Esophagus squamous epithelium (tissue), 5 donors: ENCODE results near the gene BAZ2B. TPM values are rescaled to one million over a fixed set of nuclear protein-coding genes. Genes with fewer than 3 reads are reported as not detected.

Source experiments
- DNase-seq: peaks from one replicate; lab custom pipeline; 2025; lab: John Stamatoyannopoulos, UW
- H3K27ac ChIP-seq, 4 donors: fragments of 200-600 bp; sonication (generic); one replicate each; pipeline ENCODE4 v1.5.1; 2016 to 2019; ENCODE audit warnings: mild to moderate bottlenecking in 1 of 4
- H3K27me3 ChIP-seq, 4 donors: fragments of 200-600 bp; sonication (generic); 1 replicate in 3 of 4; 2 replicates in 1 of 4; pipeline versions ENCODE4 v1.5.1 to v1.6.0; 2017 to 2021; ENCODE audit warnings: antibody characterized with exemption in 1 of 4
- H3K36me3 ChIP-seq, 3 donors: fragments of 200-600 bp; sonication (generic); one replicate each; pipeline ENCODE4 v1.5.1; 2016 to 2019
- H3K4me1 ChIP-seq, 3 donors: fragments of 200-600 bp; sonication (generic); one replicate each; pipeline ENCODE4 v1.5.1; 2017 to 2019
- H3K4me3 ChIP-seq, 4 donors: fragments of 200-600 bp; sonication (generic); 1 replicate in 3 of 4; 2 replicates in 1 of 4; pipeline ENCODE4 v1.5.1; 2016 to 2019; ENCODE audit warnings: mild to moderate bottlenecking in 2 of 4, moderate library complexity in 1 of 4
- H3K9me3 ChIP-seq, 3 donors: fragments of 200-600 bp; sonication (generic); one replicate each; pipeline ENCODE4 v1.5.1; 2016 to 2019
- CTCF ChIP-seq, 6 experiments: fragments of 450-650 bp in 4 of 6; fragments of 200-600 bp in 2 of 6; sonication (generic) in 2 of 6; IDR thresholded peaks; one replicate each; pipeline ENCODE4 v1.5.1; 2016 to 2019; ENCODE audit warnings: antibody characterized with exemption in 6 of 6, mild to moderate bottlenecking in 4 of 6, moderate library complexity in 4 of 6
- POLR2A ChIP-seq, 4 donors: fragments of 450-650 bp; IDR thresholded peaks; one replicate each; pipeline ENCODE4 v1.6.1; 2017; ENCODE audit warnings: antibody characterized with exemption in 4 of 4, mild to moderate bottlenecking in 4 of 4, moderate library complexity in 3 of 4
- WGBS, 2 donors: methylation state at CpG; one replicate each; pipeline ENCODE4 v1.1.5; 2018; 5-methylcytosine and 5-hydroxymethylcytosine counted together
- intact Hi-C: fragments of 100-400 bp; cut with DNase I; formaldehyde crosslinking; loops from one replicate; pipeline ENCODE4 v1.15.0; 2022
- total RNA-seq, 4 donors: library from RNA; depleted of rRNA; stranded (reverse); fragments of >200 nt; gene quantifications; one replicate each; pipeline ENCODE4 v1.1.0, GENCODE V29; 2016
- donor health status: DM: yes; HTN: yes; CAD: no.

BAZ2B gene
- total RNA-seq, 4 donors from 2014 or later, result 41.6 to 94.6 (median 54.1) TPM

DNA sequence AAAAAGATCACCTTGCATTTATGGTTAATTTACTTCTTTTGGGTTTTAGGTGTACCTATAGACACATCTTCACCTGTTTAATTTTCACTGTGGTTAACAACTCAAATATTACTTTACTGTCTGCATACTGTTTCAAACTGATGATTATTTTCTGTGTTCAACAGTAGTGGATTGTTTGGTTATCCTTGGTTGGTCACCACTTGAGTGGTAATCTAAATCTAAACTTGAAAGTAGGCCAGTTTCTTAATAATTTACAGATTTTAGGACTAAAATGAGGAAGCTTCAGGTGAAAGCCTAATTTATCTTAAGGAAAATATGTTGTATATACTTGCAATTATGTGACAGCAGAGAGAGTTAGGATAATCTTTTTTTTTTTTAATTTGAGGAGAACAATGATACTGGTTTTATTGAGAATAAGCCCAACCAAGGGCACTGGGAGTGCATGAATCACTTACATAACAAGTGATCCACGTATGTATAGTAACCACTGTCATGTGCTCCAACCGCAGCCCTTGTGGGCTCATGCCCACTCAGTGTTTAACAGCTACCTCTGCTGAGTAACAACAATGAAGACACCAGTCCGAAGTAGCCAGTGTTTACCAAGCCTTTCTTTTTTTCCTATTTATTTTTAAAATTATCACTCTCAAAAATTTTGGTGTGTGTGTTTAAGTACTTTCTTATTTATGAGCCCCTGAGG, 298.8 kb downstream of the BAZ2B start:
- intact Hi-C loops, result no loop called here
- no peak overlapping the region for H3K27ac ChIP-seq
- peaks cover 0 to 75% (median 0%) of the 10 kb centered on the region in 3 donors for H3K36me3 ChIP-seq
- TF ChIP-seq POLR2A (IDR thresholded peaks at IDR 0.05), result no peak
- TF ChIP-seq CTCF (IDR thresholded peaks at IDR 0.05), result no peak
- no peak overlapping the region for H3K4me3 ChIP-seq
- 81 to 83% methylated on average over 3 of the region's 3 CpGs for WGBS, 2 donors
- no peak for DNase-seq
- H3K4me1 ChIP-seq, result no peaks in the 10 kb centered on the region
- H3K27me3 ChIP-seq, result no peaks in the 10 kb centered on the region
- no peaks in the 10 kb centered on the region for H3K9me3 ChIP-seq

- no peaks in the 10 kb centered on the region for H3K9me3 ChIP-seq
- no peak overlapping the region for H3K27ac ChIP-seq
- TF ChIP-seq CTCF (IDR thresholded peaks at IDR 0.05) (no peak), POLR2A (IDR thresholded peaks at IDR 0.05) (no peak)
- no peak for DNase-seq
- intact Hi-C loops, result no loop called here
- no peaks in the 10 kb centered on the region for H3K27me3 ChIP-seq
- no peak overlapping the region for H3K4me3 ChIP-seq
- H3K4me1 ChIP-seq, result no peaks in the 10 kb centered on the region
- H3K36me3 ChIP-seq, result no peaks in the 10 kb centered on the region
Measured at GRCh38 chr2:159307942-159308341, 308.4 kb downstream of the BAZ2B start.

GRCh38 chr2:159300586-159300985, 315.8 kb downstream of the BAZ2B start:
- no peaks in the 10 kb centered on the region for H3K27me3 ChIP-seq

GRCh38 chr2:159298967-159299366, 317.4 kb downstream of the BAZ2B start:
- H3K27me3 ChIP-seq, result no peaks in the 10 kb centered on the region
- no peak for DNase-seq
- H3K36me3 ChIP-seq, result no peaks in the 10 kb centered on the region
- TF ChIP-seq POLR2A (IDR thresholded peaks at IDR 0.05) (no peak), CTCF (IDR thresholded peaks at IDR 0.05) (no peak)
- H3K4me1 ChIP-seq, result peaks cover 0 to 19% (median 3%) of the 10 kb centered on the region in 3 donors
- H3K4me3 ChIP-seq, result no peak overlapping the region
- no peaks in the 10 kb centered on the region for H3K9me3 ChIP-seq
- intact Hi-C loops, result no loop called here
- no peak overlapping the region for H3K27ac ChIP-seq

More at GRCh38 chr2:159300586-159300985, 315.8 kb downstream of the BAZ2B start:
- peak overlapping the region in 1 of 4 donors; percentile 34 for H3K27ac ChIP-seq
- WGBS, 2 donors, result 57 to 65% methylated on average over 3 of the region's 3 CpGs
- H3K9me3 ChIP-seq, result no peaks in the 10 kb centered on the region
- no peaks in the 10 kb centered on the region for H3K36me3 ChIP-seq
- intact Hi-C loops, result no loop called here
- TF ChIP-seq POLR2A (IDR thresholded peaks at IDR 0.05) (no peak), CTCF (IDR thresholded peaks at IDR 0.05) (no peak)
- no peak for DNase-seq
- no peak overlapping the region for H3K4me3 ChIP-seq
- H3K4me1 ChIP-seq, result peaks cover 0 to 19% (median 3%) of the 10 kb centered on the region in 3 donors

DNA sequence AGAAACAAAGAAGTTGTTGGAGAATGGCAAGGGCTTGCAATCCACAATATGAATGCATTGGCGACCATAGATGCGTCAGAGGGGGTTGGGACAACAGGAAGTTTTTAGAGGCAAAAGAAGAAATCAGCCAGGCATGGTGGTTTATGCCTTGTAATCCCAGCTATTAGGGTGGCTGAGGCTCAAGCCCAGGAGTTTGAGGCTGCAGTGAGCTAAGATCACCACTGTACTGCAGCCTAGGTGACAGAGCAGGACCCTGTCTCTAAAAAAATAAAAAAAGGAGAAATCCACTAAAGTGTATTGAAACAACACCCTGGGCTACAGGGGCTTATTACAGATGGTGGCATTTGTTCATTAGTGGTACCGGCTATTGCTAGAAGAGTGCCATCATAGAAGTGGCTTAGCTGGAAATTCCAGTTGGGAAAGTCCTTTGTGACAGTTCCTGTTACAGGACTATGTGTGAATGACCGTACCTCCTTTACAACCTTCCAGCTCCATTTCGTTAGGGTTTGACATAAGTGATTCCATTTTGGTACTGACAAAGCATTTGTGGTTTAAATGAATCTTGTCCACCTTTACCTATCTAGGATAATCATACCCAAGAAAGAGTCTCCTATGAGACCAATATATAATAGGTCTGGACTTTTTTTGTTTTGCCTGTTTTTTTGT, 319.2 kb downstream of the BAZ2B start:
- H3K4me3 ChIP-seq, result no peak overlapping the region
- 60 to 85% methylated on average over 5 of the region's 5 CpGs for WGBS, 2 donors
- no peaks in the 10 kb centered on the region for H3K9me3 ChIP-seq
- no peaks in the 10 kb centered on the region for H3K36me3 ChIP-seq
- DNase-seq, result no peak
- no peak for TF ChIP-seq CTCF (IDR thresholded peaks at IDR 0.05)
- no peak for TF ChIP-seq POLR2A (IDR thresholded peaks at IDR 0.05)
- intact Hi-C loops, result no loop called here
- peaks cover 0 to 19% (median 3%) of the 10 kb centered on the region in 3 donors for H3K4me1 ChIP-seq
- H3K27ac ChIP-seq, result peak overlapping the region in 2 of 4 donors; percentile 45 to 65
- H3K27me3 ChIP-seq, result no peaks in the 10 kb centered on the region
